K562 (cell line): ENCODE measurements around the gene NOP10. TPM values are rescaled to one million over a fixed set of nuclear protein-coding genes. Genes with fewer than 3 reads are reported as not detected.

Experiments used
- CCNT2 ChIP-seq: IDR thresholded peaks from 2 replicates; pipeline ENCODE4 v1.6.1; 2011; ENCODE audit warnings: borderline replicate concordance, low read depth, mild to moderate bottlenecking, moderate library complexity, mixed read lengths, low read length; ENCODE audit not compliant: insufficient read length; ENCODE audit errors: extremely low read depth
- CREB1 ChIP-seq, 2 experiments: sonication (generic) in 1 of 2; formaldehyde crosslinking in 1 of 2; IDR thresholded peaks; 2 replicates each; pipeline versions ENCODE4 v1.6.1 to v1.8.0; 2012 to 2022; ENCODE audit warnings: inconsistent platforms in 1 of 2, mild to moderate bottlenecking in 1 of 2, missing genetic modification reagents in 1 of 2, moderate library complexity in 1 of 2
- CREBBP ChIP-seq: IDR thresholded peaks from one replicate; pipeline ENCODE4 v1.6.1; 2012; ENCODE audit warnings: low read depth, mild to moderate bottlenecking, control low read depth, inconsistent platforms, low read length
- HEY1 ChIP-seq: fragments of 250-450 bp; sonication (Bioruptor Pico); IDR thresholded peaks from 2 replicates; pipeline ENCODE4 v1.5.0; 2020; ENCODE audit warnings: mild to moderate bottlenecking, moderate library complexity, borderline replicate concordance
- HINFP ChIP-seq: fragments of 450-650 bp; conservative IDR thresholded peaks from 2 replicates; pipeline ENCODE4 v1.6.1; 2016; ENCODE audit warnings: missing genetic modification characterization, low read depth, mild to moderate bottlenecking, control low read depth, missing compliant biosample characterization
- MTF1 ChIP-seq: fragments of 250-450 bp; sonication (Bioruptor Pico); IDR thresholded peaks from 2 replicates; pipeline ENCODE4 v1.9.0; 2021; ENCODE audit warnings: moderate library complexity, mild to moderate bottlenecking, inconsistent platforms, borderline replicate concordance
- PTTG1 ChIP-seq: fragments of 450-650 bp; IDR thresholded peaks from 2 replicates; pipeline ENCODE4 v1.6.1; 2016; ENCODE audit warnings: low read depth, mild to moderate bottlenecking, missing genetic modification characterization, missing compliant biosample characterization
- RAD21 ChIP-seq, 2 experiments: fragments of 250-450 bp in 1 of 2; fragments of 450-650 bp in 1 of 2; sonication (Bioruptor Pico) in 1 of 2; formaldehyde crosslinking in 1 of 2; IDR thresholded peaks in 1 of 2; conservative IDR thresholded peaks in 1 of 2; 2 replicates each; pipeline versions ENCODE4 v1.4.0 to v1.8.0; 2020 to 2022; ENCODE audit warnings: mild to moderate bottlenecking in 2 of 2, moderate library complexity in 1 of 2
- SUPT5H ChIP-seq: fragments of 450-650 bp; IDR thresholded peaks from 2 replicates; pipeline ENCODE4 v1.6.1; 2016
- TAF7 ChIP-seq: fragments of 450-650 bp; IDR thresholded peaks from 2 replicates; pipeline ENCODE4 v1.6.1; 2016; ENCODE audit warnings: missing genetic modification characterization, missing compliant biosample characterization
- ZBTB7A ChIP-seq: IDR thresholded peaks from 2 replicates; pipeline ENCODE4 v1.6.1; 2011; ENCODE audit warnings: low read depth, mild to moderate bottlenecking, low read length, moderate library complexity, borderline replicate concordance; ENCODE audit not compliant: control insufficient read depth
- ZC3H4 ChIP-seq: sonication (generic); formaldehyde crosslinking; IDR thresholded peaks from 2 replicates; pipeline ENCODE4 v1.9.0; 2021; ENCODE audit warnings: missing genetic modification reagents, borderline replicate concordance
- ZNF274 ChIP-seq: IDR thresholded peaks from 2 replicates; pipeline ENCODE4 v1.6.1; 2011; ENCODE audit warnings: low read depth, mild to moderate bottlenecking, low read length, moderate library complexity, borderline replicate concordance
- ZNF511 ChIP-seq: sonication (generic); formaldehyde crosslinking; IDR thresholded peaks from 2 replicates; pipeline ENCODE4 v1.8.0; 2022; ENCODE audit warnings: mild to moderate bottlenecking, missing genetic modification reagents
- ZNF785 ChIP-seq: fragments of 250-450 bp; sonication (Bioruptor Pico); IDR thresholded peaks from 2 replicates; pipeline ENCODE4 v1.4.0; 2020; ENCODE audit warnings: mild to moderate bottlenecking
- polyA plus RNA-seq, 8 experiments: library from polyadenylated mRNA; depleted of rRNA in 4 of 8; stranded (reverse) in 5 of 8; unstranded in 3 of 8; fragments of >200 nt; fragmentation: Nextera tagmentation in 2 of 8; fragmentation: Illumina TruSeq in 1 of 8; extraction: Ambion mirVana in 2 of 8; extraction: Trizol in 1 of 8; gene quantifications; 2 replicates each; pipeline versions ENCODE4 v1.2.1 to v1.2.3, GENCODE V29; 2011 to 2014; ENCODE audit warnings: inconsistent platforms in 1 of 8, missing spikeins in 1 of 8
- total RNA-seq, 7 experiments: library from RNA; depleted of rRNA in 6 of 7; stranded (reverse); fragments of >200 nt in 6 of 7; fragmentation: Illumina TruSeq in 2 of 7; extraction: Trizol in 2 of 7; gene quantifications; 2 replicates each; pipeline versions ENCODE4 v1.2.1 to v1.2.3, GENCODE V29; 2011 to 2021; ENCODE audit warnings: low replicate concordance in 1 of 7
- TF ChIP-seq, protein P1 (sequence below): sonication (generic); formaldehyde crosslinking; IDR thresholded peaks from 2 replicates; pipeline ENCODE4 v1.8.0; 2022; ENCODE audit warnings: mild to moderate bottlenecking, low read depth, missing genetic modification reagents
- TF ChIP-seq, protein P2 (sequence below): fragments of 450-650 bp; formaldehyde crosslinking; IDR thresholded peaks from 2 replicates; pipeline ENCODE4 v1.4.0; 2022; ENCODE audit warnings: mild to moderate bottlenecking, moderate library complexity
- TF ChIP-seq, protein P3 (sequence below): fragments of 200-800 bp; sonication (Bioruptor generic); IDR thresholded peaks from 2 replicates; pipeline ENCODE4 v1.6.1; 2017; ENCODE audit warnings: missing genetic modification characterization, missing compliant biosample characterization

Gene NOP10
- total and polyA plus RNA-seq, 9 of the 15 experiments (the other 6 are each of a cell fraction or from before 2014, with no cell fraction given), result 250 to 1,663 (median 449) TPM

GRCh38 chr15:34336231-34336990, 6.5 kb downstream of the NOP10 start (continued):
- TF ChIP-seq, protein P1, sequence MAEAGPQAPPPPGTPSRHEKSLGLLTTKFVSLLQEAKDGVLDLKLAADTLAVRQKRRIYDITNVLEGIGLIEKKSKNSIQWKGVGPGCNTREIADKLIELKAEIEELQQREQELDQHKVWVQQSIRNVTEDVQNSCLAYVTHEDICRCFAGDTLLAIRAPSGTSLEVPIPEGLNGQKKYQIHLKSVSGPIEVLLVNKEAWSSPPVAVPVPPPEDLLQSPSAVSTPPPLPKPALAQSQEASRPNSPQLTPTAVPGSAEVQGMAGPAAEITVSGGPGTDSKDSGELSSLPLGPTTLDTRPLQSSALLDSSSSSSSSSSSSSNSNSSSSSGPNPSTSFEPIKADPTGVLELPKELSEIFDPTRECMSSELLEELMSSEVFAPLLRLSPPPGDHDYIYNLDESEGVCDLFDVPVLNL (CRISPR knock-in tag), result no peak
- TF ChIP-seq, protein P2, sequence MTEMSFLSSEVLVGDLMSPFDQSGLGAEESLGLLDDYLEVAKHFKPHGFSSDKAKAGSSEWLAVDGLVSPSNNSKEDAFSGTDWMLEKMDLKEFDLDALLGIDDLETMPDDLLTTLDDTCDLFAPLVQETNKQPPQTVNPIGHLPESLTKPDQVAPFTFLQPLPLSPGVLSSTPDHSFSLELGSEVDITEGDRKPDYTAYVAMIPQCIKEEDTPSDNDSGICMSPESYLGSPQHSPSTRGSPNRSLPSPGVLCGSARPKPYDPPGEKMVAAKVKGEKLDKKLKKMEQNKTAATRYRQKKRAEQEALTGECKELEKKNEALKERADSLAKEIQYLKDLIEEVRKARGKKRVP (CRISPR knock-in tag), result peak; percentile 83
- no peak for TF ChIP-seq ZC3H4
- 0 out of 2 replicates have a peak, but pooled peaks have one; percentile 27 for TF ChIP-seq HINFP (tag)
- TF ChIP-seq TAF7 (tag), result no peak
- TF ChIP-seq RAD21 (CRISPR knock-in tag; conservative IDR thresholded peaks at IDR 0.05 in 1 of 2, IDR thresholded peaks at IDR 0.05 in 1 of 2), result no peak
- no peak for TF ChIP-seq CCNT2
- TF ChIP-seq SUPT5H, result no peak
- no peak for TF ChIP-seq ZNF274
- TF ChIP-seq PTTG1 (tag), result peak; percentile 75
- TF ChIP-seq ZNF785, result no peak
- TF ChIP-seq CREB1 (IDR thresholded peaks at IDR 0.05), result no peak
- no peak for TF ChIP-seq CREB1 (CRISPR knock-in tag; IDR thresholded peaks at IDR 0.05)
- TF ChIP-seq HEY1 (CRISPR knock-in tag), result no peak
- TF ChIP-seq ZBTB7A, result no peak
- TF ChIP-seq ZNF511 (CRISPR knock-in tag), result no peak
- no peak for TF ChIP-seq CREBBP
- no peak for TF ChIP-seq MTF1 (CRISPR knock-in tag)
- TF ChIP-seq, protein P3, sequence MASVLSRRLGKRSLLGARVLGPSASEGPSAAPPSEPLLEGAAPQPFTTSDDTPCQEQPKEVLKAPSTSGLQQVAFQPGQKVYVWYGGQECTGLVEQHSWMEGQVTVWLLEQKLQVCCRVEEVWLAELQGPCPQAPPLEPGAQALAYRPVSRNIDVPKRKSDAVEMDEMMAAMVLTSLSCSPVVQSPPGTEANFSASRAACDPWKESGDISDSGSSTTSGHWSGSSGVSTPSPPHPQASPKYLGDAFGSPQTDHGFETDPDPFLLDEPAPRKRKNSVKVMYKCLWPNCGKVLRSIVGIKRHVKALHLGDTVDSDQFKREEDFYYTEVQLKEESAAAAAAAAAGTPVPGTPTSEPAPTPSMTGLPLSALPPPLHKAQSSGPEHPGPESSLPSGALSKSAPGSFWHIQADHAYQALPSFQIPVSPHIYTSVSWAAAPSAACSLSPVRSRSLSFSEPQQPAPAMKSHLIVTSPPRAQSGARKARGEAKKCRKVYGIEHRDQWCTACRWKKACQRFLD (CRISPR knock-in tag), result peak; percentile 67; the same call in 1 of the 2 replicates
